Thymus (tissue), 11 donors: ENCODE data around the gene AGTRAP. TPM values are rescaled to one million over a fixed set of nuclear protein-coding genes. Genes with fewer than 3 reads are reported as not detected.

Experiments
- DNase-seq, 9 donors: peaks; one replicate each; pipeline ENCODE4 v3.0.0-alpha.2; 2013; ENCODE audit warnings: low spot score in 9 of 9, low read depth in 6 of 9, missing footprints in 1 of 9
- H3K27ac ChIP-seq, 2 donors: one replicate each; pipeline ENCODE4 v1.5.1; 2013; ENCODE audit warnings: control low read depth in 1 of 2, low read depth in 1 of 2, low read length in 1 of 2, mild to moderate bottlenecking in 1 of 2, moderate library complexity in 1 of 2
- H3K27me3 ChIP-seq, 2 donors: one replicate each; pipeline ENCODE4 v1.5.1; 2013; ENCODE audit warnings: low read length in 1 of 2; ENCODE audit not compliant: control insufficient read depth in 2 of 2, insufficient read depth in 1 of 2
- H3K36me3 ChIP-seq, 2 donors: one replicate each; pipeline ENCODE4 v1.5.1; 2013; ENCODE audit warnings: low read length in 1 of 2, mild to moderate bottlenecking in 1 of 2, moderate library complexity in 1 of 2; ENCODE audit not compliant: control insufficient read depth in 2 of 2, insufficient read depth in 2 of 2
- H3K4me1 ChIP-seq, 2 donors: one replicate each; pipeline ENCODE4 v1.5.1; 2013; ENCODE audit warnings: low read length in 2 of 2; ENCODE audit not compliant: control insufficient read depth in 2 of 2, insufficient read depth in 2 of 2
- H3K4me3 ChIP-seq, 2 donors: one replicate each; pipeline ENCODE4 v1.5.1; 2013; ENCODE audit warnings: low read length in 2 of 2, control low read depth in 1 of 2, mild to moderate bottlenecking in 1 of 2
- H3K9me3 ChIP-seq, 2 donors: one replicate each; pipeline ENCODE4 v1.5.1; 2013; ENCODE audit warnings: low read length in 1 of 2, mild to moderate bottlenecking in 1 of 2; ENCODE audit not compliant: control insufficient read depth in 2 of 2, insufficient read depth in 1 of 2
- WGBS: extraction: QIAGEN DNeasy Blood & Tissue Kit; methylation state at CpG from one replicate; pipeline ENCODE4 v1.1.7; 2013; 5-methylcytosine and 5-hydroxymethylcytosine counted together
- polyA plus RNA-seq: library from polyadenylated mRNA; stranded (reverse); fragments of 200-250 nt; gene quantifications from one replicate; pipeline ENCODE4 v1.2.3, GENCODE V29; 2013
- total RNA-seq: library from RNA; stranded (reverse); fragments of 120-200 nt; gene quantifications from one replicate; pipeline ENCODE4 v1.2.4, GENCODE V29; 2013
- donor health status: healthy.

The AGTRAP gene
- total and polyA plus RNA-seq, 2 donors, result 20.5 to 84.2 TPM

GRCh38 chr1:11704194-11704529, 31.8 kb upstream of the AGTRAP start:
- no peak for DNase-seq
- Histone ChIP-seq H3K4me3 (no peak overlapping the region), H3K27me3 (peaks cover 5 to 73% of the 10 kb centered on the region in 2 donors), H3K4me1 (no peaks in the 10 kb centered on the region), H3K27ac (no peak overlapping the region), H3K9me3 (no peaks in the 10 kb centered on the region), H3K36me3 (no peaks in the 10 kb centered on the region)
- WGBS, result 75% methylated on average over 11 of the region's 11 CpGs

- DNase-seq, result no peak
These were observed 31.1 kb upstream of the AGTRAP start for GRCh38 chr1:11704691-11705475.

GRCh38 chr1:11705596-11705995, 30.3 kb upstream of the AGTRAP start:
- H3K27ac ChIP-seq, result no peak overlapping the region
- no peak overlapping the region for H3K4me3 ChIP-seq
- peaks cover 5 to 72% of the 10 kb centered on the region in 2 donors for H3K27me3 ChIP-seq
- no peaks in the 10 kb centered on the region for H3K4me1 ChIP-seq
- no peak for DNase-seq
- H3K36me3 ChIP-seq, result no peaks in the 10 kb centered on the region
- WGBS, result 94% methylated on average over 9 of the region's 9 CpGs
- no peaks in the 10 kb centered on the region for H3K9me3 ChIP-seq

More at GRCh38 chr1:11704691-11705475, 31.1 kb upstream of the AGTRAP start:
- no peaks in the 10 kb centered on the region for H3K9me3 ChIP-seq
- H3K4me3 ChIP-seq, result no peak overlapping the region
- 73% methylated on average over 22 of the region's 22 CpGs for WGBS
- no peaks in the 10 kb centered on the region for H3K4me1 ChIP-seq
- H3K36me3 ChIP-seq, result no peaks in the 10 kb centered on the region
- peaks cover 5 to 76% of the 10 kb centered on the region in 2 donors for H3K27me3 ChIP-seq
- no peak overlapping the region for H3K27ac ChIP-seq

GRCh38 chr1:11706292-11706691, 29.6 kb upstream of the AGTRAP start:
- Histone ChIP-seq H3K4me3 (no peak overlapping the region), H3K27me3 (peaks cover 5 to 66% of the 10 kb centered on the region in 2 donors), H3K9me3 (no peaks in the 10 kb centered on the region), H3K4me1 (no peaks in the 10 kb centered on the region), H3K27ac (no peak overlapping the region), H3K36me3 (no peaks in the 10 kb centered on the region)
- WGBS, result 94% methylated on average over 14 of the region's 14 CpGs
- DNase-seq, result no peak

- DNase-seq, result no peak
- Histone ChIP-seq H3K27me3 (peaks cover 0 to 54% of the 10 kb centered on the region in 2 donors), H3K4me1 (no peaks in the 10 kb centered on the region), H3K9me3 (no peaks in the 10 kb centered on the region), H3K4me3 (no peak overlapping the region), H3K36me3 (no peaks in the 10 kb centered on the region), H3K27ac (no peak overlapping the region)
- WGBS, result 71% methylated on average over 17 of the region's 17 CpGs
These were observed 28.2 kb upstream of the AGTRAP start for GRCh38 chr1:11707621-11708276.

GRCh38 chr1:11708554-11709350, 27.2 kb upstream of the AGTRAP start:
- Histone ChIP-seq H3K4me1 (no peaks in the 10 kb centered on the region), H3K27ac (no peak overlapping the region), H3K9me3 (no peaks in the 10 kb centered on the region), H3K4me3 (no peak overlapping the region), H3K36me3 (no peaks in the 10 kb centered on the region), H3K27me3 (peaks cover 0 to 46% of the 10 kb centered on the region in 2 donors)
- 84% methylated on average over 11 of the region's 11 CpGs for WGBS
- DNase-seq, result no peak

- no peak overlapping the region for H3K27ac ChIP-seq
- 97% methylated on average over 5 of the region's 5 CpGs for WGBS
- no peaks in the 10 kb centered on the region for H3K4me1 ChIP-seq
- peaks cover 0 to 26% of the 10 kb centered on the region in 2 donors for H3K27me3 ChIP-seq
- DNase-seq, result no peak
- no peak overlapping the region for H3K4me3 ChIP-seq
- no peaks in the 10 kb centered on the region for H3K36me3 ChIP-seq
- no peaks in the 10 kb centered on the region for H3K9me3 ChIP-seq
These were observed 24.4 kb upstream of the AGTRAP start for GRCh38 chr1:11711490-11711889.

GRCh38 chr1:11712285-11712684, 23.7 kb upstream of the AGTRAP start:
- no peaks in the 10 kb centered on the region for H3K4me1 ChIP-seq
- H3K4me3 ChIP-seq, result no peak overlapping the region
- 95% methylated on average over 8 of the region's 8 CpGs for WGBS
- H3K27me3 ChIP-seq, result peaks cover 0 to 26% of the 10 kb centered on the region in 2 donors
- no peaks in the 10 kb centered on the region for H3K36me3 ChIP-seq
- H3K27ac ChIP-seq, result no peak overlapping the region
- DNase-seq, result no peak
- no peaks in the 10 kb centered on the region for H3K9me3 ChIP-seq

- no peaks in the 10 kb centered on the region for H3K4me1 ChIP-seq
- no peaks in the 10 kb centered on the region for H3K36me3 ChIP-seq
- WGBS, result 93% methylated on average over 11 of the region's 11 CpGs
- no peak overlapping the region for H3K4me3 ChIP-seq
- no peak overlapping the region for H3K27ac ChIP-seq
- H3K27me3 ChIP-seq, result peaks cover 0 to 17% of the 10 kb centered on the region in 2 donors
- H3K9me3 ChIP-seq, result no peaks in the 10 kb centered on the region
- no peak for DNase-seq
These were observed 22.8 kb upstream of the AGTRAP start for GRCh38 chr1:11713095-11713494.
